ENCODE data around the gene CLSTN2.

DNA sequence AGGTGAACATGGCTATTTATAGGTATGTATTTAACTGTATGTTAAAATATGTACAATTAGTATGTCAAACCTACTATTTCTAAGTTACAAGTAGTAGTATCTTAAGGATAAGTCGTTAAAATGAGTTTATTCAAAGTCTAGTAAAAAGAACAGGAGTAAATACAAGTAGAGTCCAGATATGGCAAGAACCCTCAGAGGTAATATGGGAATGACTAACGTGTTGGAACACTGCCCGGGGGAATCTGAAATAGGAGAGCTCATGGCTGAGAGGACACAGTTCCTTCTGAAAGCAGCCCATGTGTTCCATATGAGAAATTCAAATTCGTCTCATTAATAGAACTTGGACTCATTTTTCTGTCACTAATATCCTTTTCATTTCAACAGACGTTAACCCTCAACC is 158.8 kb downstream of the CLSTN2 start:
- TF ChIP-seq, protein P1, sequence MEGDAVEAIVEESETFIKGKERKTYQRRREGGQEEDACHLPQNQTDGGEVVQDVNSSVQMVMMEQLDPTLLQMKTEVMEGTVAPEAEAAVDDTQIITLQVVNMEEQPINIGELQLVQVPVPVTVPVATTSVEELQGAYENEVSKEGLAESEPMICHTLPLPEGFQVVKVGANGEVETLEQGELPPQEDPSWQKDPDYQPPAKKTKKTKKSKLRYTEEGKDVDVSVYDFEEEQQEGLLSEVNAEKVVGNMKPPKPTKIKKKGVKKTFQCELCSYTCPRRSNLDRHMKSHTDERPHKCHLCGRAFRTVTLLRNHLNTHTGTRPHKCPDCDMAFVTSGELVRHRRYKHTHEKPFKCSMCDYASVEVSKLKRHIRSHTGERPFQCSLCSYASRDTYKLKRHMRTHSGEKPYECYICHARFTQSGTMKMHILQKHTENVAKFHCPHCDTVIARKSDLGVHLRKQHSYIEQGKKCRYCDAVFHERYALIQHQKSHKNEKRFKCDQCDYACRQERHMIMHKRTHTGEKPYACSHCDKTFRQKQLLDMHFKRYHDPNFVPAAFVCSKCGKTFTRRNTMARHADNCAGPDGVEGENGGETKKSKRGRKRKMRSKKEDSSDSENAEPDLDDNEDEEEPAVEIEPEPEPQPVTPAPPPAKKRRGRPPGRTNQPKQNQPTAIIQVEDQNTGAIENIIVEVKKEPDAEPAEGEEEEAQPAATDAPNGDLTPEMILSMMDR (IDR thresholded peaks at IDR 0.05), result no peak
- TF ChIP-seq POLR2A (IDR thresholded peaks at IDR 0.05), result no peak
